K562 (cell line): ENCODE results near the gene COL4A2. TPM values are rescaled to one million over a fixed set of nuclear protein-coding genes. Genes with fewer than 3 reads are reported as not detected.

ENCODE experiments used
- ATAC-seq: fragments of 200-7000 bp; cut with Tn5 transposase; 3 replicates; pipeline ENCODE4 v1.9.1; 2020; ENCODE audit warnings: moderate library complexity
- BruUV-seq: library from RNA; stranded (reverse); fragments of 400-500 nt; replicated peaks from 2 replicates; lab custom pipeline; 2021; lab: Mats Ljungman, UMichigan
- CTCF ChIA-PET: fragments of 300-600 bp; formaldehyde crosslinking; extraction: SDS; loops from one replicate; lab custom pipeline; 2021; ENCODE audit warnings: low intra/inter-chr PET ratio; lab: Yijun Ruan, JAX
- POLR2A ChIA-PET: fragments of 300-600, 350-650 bp; sonication (Branson Sonifier 250); formaldehyde crosslinking; extraction: SDS; loops from one replicate; lab custom pipeline; 2021; ENCODE audit warnings: antibody characterized with exemption, inconsistent platforms; lab: Yijun Ruan, JAX
- DNase-seq, 4 experiments: peaks; one replicate each; pipeline versions ENCODE4 v3.0.0 to v3.0.0-alpha.2; 2011 to 2018; ENCODE audit warnings: low spot score in 3 of 4, mixed read lengths in 3 of 4; ENCODE audit errors: extremely low read depth in 1 of 4
- FAIRE-seq: peaks from 2 replicates; lab custom pipeline; 2011; peaks lifted over from hg19 to GRCh38; lab: Jason Lieb, UNC
- H2AFZ ChIP-seq: 2 replicates; pipeline ENCODE4 v1.6.0; 2011; ENCODE audit warnings: low read depth, low read length, control low read depth, inconsistent platforms
- H3K27ac ChIP-seq: fragments of 200-600 bp; 3 replicates; pipeline ENCODE4 v1.8.0; 2011; ENCODE audit warnings: low read depth, mild to moderate bottlenecking, control low read depth, inconsistent platforms, low read length, moderate library complexity, mixed read lengths; ENCODE audit errors: extremely low read depth
- H3K27me3 ChIP-seq, 2 experiments: fragments of 300-600 bp in 1 of 2; 2 replicates in 1 of 2; 3 replicates in 1 of 2; pipeline versions ENCODE4 v1.6.0 to v1.8.0; 2011; ENCODE audit warnings: inconsistent platforms in 2 of 2, low read length in 2 of 2, mild to moderate bottlenecking in 1 of 2, mixed read lengths in 1 of 2, moderate library complexity in 1 of 2; ENCODE audit not compliant: control insufficient read depth in 2 of 2, insufficient read depth in 2 of 2
- H3K36me3 ChIP-seq: fragments of 300-600 bp; 3 replicates; pipeline ENCODE4 v1.8.0; 2011; ENCODE audit warnings: mild to moderate bottlenecking, low read length, inconsistent platforms; ENCODE audit not compliant: control insufficient read depth, insufficient read depth
- H3K4me1 ChIP-seq, 2 experiments: fragments of 200-600 bp in 1 of 2; replicated peaks in 1 of 2; 2 replicates in 1 of 2; 3 replicates in 1 of 2; pipeline versions ENCODE4 v1.5.1 to v1.8.0; 2011; ENCODE audit warnings: inconsistent platforms in 2 of 2, low read length in 2 of 2, mild to moderate bottlenecking in 1 of 2, mixed read lengths in 1 of 2, moderate library complexity in 1 of 2; ENCODE audit not compliant: control insufficient read depth in 2 of 2, insufficient read depth in 2 of 2
- H3K4me2 ChIP-seq: 2 replicates; pipeline ENCODE4 v1.6.1; 2011; ENCODE audit warnings: low read length, control low read depth, inconsistent platforms, mixed read lengths; ENCODE audit not compliant: insufficient read depth
- H3K4me3 ChIP-seq: fragments of 200-600 bp; sonication (generic), shearing (Covaris generic); 2 replicates; pipeline ENCODE4 v1.5.1; 2016; ENCODE audit warnings: control low read depth, inconsistent platforms
- H3K79me2 ChIP-seq: fragments of 200-600 bp; 3 replicates; pipeline ENCODE4 v1.8.0; 2011; ENCODE audit warnings: low read length, inconsistent platforms; ENCODE audit not compliant: control insufficient read depth, insufficient read depth
- H3K9ac ChIP-seq, 2 experiments: 2 replicates each; pipeline versions ENCODE4 v1.6.0 to v1.6.1; 2011; ENCODE audit warnings: low read depth in 2 of 2, low read length in 2 of 2, control low read depth in 1 of 2, inconsistent platforms in 1 of 2, mild to moderate bottlenecking in 1 of 2, mixed read lengths in 1 of 2; ENCODE audit not compliant: insufficient read depth in 1 of 2
- H3K9me1 ChIP-seq: one replicate; pipeline ENCODE4 v1.6.0; 2011; ENCODE audit warnings: inconsistent platforms, mild to moderate bottlenecking, low read length, moderate library complexity; ENCODE audit not compliant: control insufficient read depth, insufficient read depth
- H3K9me3 ChIP-seq: replicated peaks from 2 replicates; pipeline ENCODE4 v1.5.1; 2011; ENCODE audit warnings: low read depth, low read length, inconsistent platforms; ENCODE audit not compliant: control insufficient read depth, insufficient read depth
- H4K20me1 ChIP-seq: replicated peaks from 2 replicates; pipeline ENCODE4 v1.6.1; 2011; ENCODE audit warnings: low read length, inconsistent platforms, mixed read lengths; ENCODE audit not compliant: control insufficient read depth, insufficient read depth
- BRF1 ChIP-seq: IDR thresholded peaks from 3 replicates; pipeline ENCODE4 v1.6.1; 2011; ENCODE audit warnings: borderline replicate concordance, mild to moderate bottlenecking; ENCODE audit not compliant: insufficient read length; ENCODE audit errors: extremely low read depth
- CBX5 ChIP-seq: IDR thresholded peaks from 2 replicates; pipeline ENCODE4 v1.6.1; 2014; ENCODE audit warnings: low read depth, borderline replicate concordance
- CEBPG ChIP-seq, 3 experiments: fragments of 200-800 bp in 1 of 3; sonication (Bioruptor generic) in 1 of 3; sonication (generic) in 1 of 3; formaldehyde crosslinking in 1 of 3; IDR thresholded peaks in 2 of 3; conservative IDR thresholded peaks in 1 of 3; 2 replicates each; pipeline versions ENCODE4 v1.6.1 to v1.8.0; 2016 to 2022; ENCODE audit warnings: missing compliant biosample characterization in 2 of 3, missing genetic modification characterization in 2 of 3, mild to moderate bottlenecking in 1 of 3, missing genetic modification reagents in 1 of 3
- FOSL1 ChIP-seq: fragments of 200-800 bp; sonication (Bioruptor generic); conservative IDR thresholded peaks from 2 replicates; pipeline ENCODE4 v1.6.1; 2016; ENCODE audit warnings: missing genetic modification characterization, missing compliant biosample characterization
- KLF16 ChIP-seq: IDR thresholded peaks from 2 replicates; pipeline ENCODE4 v1.6.1; 2016; ENCODE audit warnings: antibody characterized with exemption
- PHF8 ChIP-seq: fragments of 200-600 bp; sonication (generic); IDR thresholded peaks from 2 replicates; pipeline ENCODE4 v1.6.1; 2012; ENCODE audit warnings: mixed run types, mild to moderate bottlenecking, inconsistent platforms, low read length, moderate library complexity, borderline replicate concordance
- SMARCA4 ChIP-seq: fragments of 450-650 bp; IDR thresholded peaks from 2 replicates; pipeline ENCODE4 v1.6.1; 2016
- ZBTB5 ChIP-seq: fragments of 450-650 bp; IDR thresholded peaks from 2 replicates; pipeline ENCODE4 v1.6.1; 2017; ENCODE audit warnings: antibody characterized with exemption
- ZFP36 ChIP-seq: fragments of 150-350 bp; IDR thresholded peaks from 2 replicates; pipeline ENCODE4 v1.6.1; 2018; ENCODE audit warnings: low read length, low read depth; ENCODE audit not compliant: partially characterized antibody
- ZNF436 ChIP-seq: fragments of 250-450, 450-650 bp; sonication (Bioruptor Pico); formaldehyde crosslinking; IDR thresholded peaks from 2 replicates; pipeline ENCODE4 v1.7.0; 2020; ENCODE audit warnings: mild to moderate bottlenecking
- ZNF77 ChIP-seq: fragments of 250-450 bp; sonication (Bioruptor Pico); IDR thresholded peaks from 2 replicates; pipeline ENCODE4 v1.5.0; 2020
- WGBS: fragments of 100-300 bp; shearing (Covaris generic); methylation state at CpG from one replicate; pipeline ENCODE4 v1.1.6; 2016; ENCODE audit warnings: low coverage, mixed read lengths; ENCODE audit not compliant: insufficient coverage; ENCODE audit errors: missing lambda C conversion rate; 5-methylcytosine and 5-hydroxymethylcytosine counted together
- in situ Hi-C: fragments of 300-500 bp; cut with MboI; formaldehyde crosslinking; loops from 4 replicates; pipeline ENCODE4 v1.15.0; 2018; ENCODE audit warnings: inconsistent platforms, mixed read lengths
- intact Hi-C: fragments of 100-400 bp; cut with micrococcal nuclease; formaldehyde crosslinking; loops from 2 replicates; pipeline ENCODE4 v1.14.2; 2022
- polyA plus RNA-seq, 8 experiments: library from polyadenylated mRNA; depleted of rRNA in 4 of 8; stranded (reverse) in 5 of 8; unstranded in 3 of 8; fragments of >200 nt; fragmentation: Nextera tagmentation in 2 of 8; fragmentation: Illumina TruSeq in 1 of 8; extraction: Ambion mirVana in 2 of 8; extraction: Trizol in 1 of 8; gene quantifications; 2 replicates each; pipeline versions ENCODE4 v1.2.1 to v1.2.3, GENCODE V29; 2011 to 2014; ENCODE audit warnings: inconsistent platforms in 1 of 8, missing spikeins in 1 of 8
- total RNA-seq, 7 experiments: library from RNA; depleted of rRNA in 6 of 7; stranded (reverse); fragments of >200 nt in 6 of 7; fragmentation: Illumina TruSeq in 2 of 7; extraction: Trizol in 2 of 7; gene quantifications; 2 replicates each; pipeline versions ENCODE4 v1.2.1 to v1.2.3, GENCODE V29; 2011 to 2021; ENCODE audit warnings: low replicate concordance in 1 of 7

Gene COL4A2
- total and polyA plus RNA-seq, 9 of the 15 experiments (the other 6 are each of a cell fraction or from before 2014, with no cell fraction given) = 0.13 to 15.2 (median 8.1) TPM

DNA sequence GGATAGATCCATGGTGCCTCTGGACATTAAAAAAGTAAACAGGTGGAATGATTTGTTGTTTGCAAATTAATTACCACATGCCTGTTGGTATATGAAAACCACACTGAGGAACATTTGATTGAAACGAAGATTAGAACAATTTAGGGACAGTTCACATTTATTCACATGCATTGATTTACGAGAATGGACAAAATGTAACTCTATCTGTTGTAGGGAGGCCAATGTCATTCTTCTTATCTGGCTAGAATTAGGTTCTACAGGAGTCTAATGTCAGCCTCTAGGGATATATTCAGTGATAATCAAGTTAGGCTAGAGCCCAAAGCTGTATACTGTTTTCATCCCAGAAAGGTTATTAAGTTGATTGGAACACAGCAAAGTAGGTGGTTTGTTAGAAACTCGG lies 125.4 kb downstream of the COL4A2 start:
- WGBS = 0% methylated on average over 3 of the region's 3 CpGs
- peaks cover 0 to 3% of the 10 kb centered on the region in 2 experiments; a peak in 3 of 5 replicates for H3K4me1 ChIP-seq
- POLR2A ChIA-PET = interaction anchor here (1.4 kb wide), 1 partner anchor 14 kb away, joined by 3 read pairs; no protein-coding TSS in a partner anchor
- ATAC-seq (no peak), FAIRE-seq (no peak), DNase-seq (no peak)
- no peaks in the 10 kb centered on the region for H3K9me1 ChIP-seq
- no peak overlapping the region for H3K4me2 ChIP-seq
- H4K20me1 ChIP-seq = no peaks in the 10 kb centered on the region
- no peaks in the 10 kb centered on the region for H3K79me2 ChIP-seq
- no peak overlapping the region for H3K4me3 ChIP-seq
- no peaks in the 10 kb centered on the region for H3K9me3 ChIP-seq
- H3K36me3 ChIP-seq = no peaks in the 10 kb centered on the region
- CTCF ChIA-PET = no interaction called here
- H3K27ac ChIP-seq = no peak overlapping the region
- TF ChIP-seq ZBTB5 (no peak), BRF1 (no peak), ZNF436 (no peak), CBX5 (no peak), FOSL1 (tag) (no peak), SMARCA4 (no peak), CEBPG (CRISPR knock-in tag; IDR thresholded peaks at IDR 0.05) (no peak), CEBPG (tag; conservative IDR thresholded peaks at IDR 0.05 in 1 of 2, IDR thresholded peaks at IDR 0.05 in 1 of 2) (no peak), KLF16 (no peak), ZNF77 (CRISPR knock-in tag) (no peak), PHF8 (no peak), ZFP36 (no peak)
- H3K27me3 ChIP-seq = peaks cover 16 to 47% of the 10 kb centered on the region in 2 experiments; a peak in 4 of 5 replicates
- no peak overlapping the region for H3K9ac ChIP-seq
- BruUV-seq = no TSS peak
- intact Hi-C loops (no loop called here), in situ Hi-C loops (no loop called here)
- H2AFZ ChIP-seq = no peak overlapping the region
